Nephron progenitor cell (in vitro differentiated cells): ENCODE measurements around the gene TRANK1.

Experiments used
- DNase-seq: peaks from one replicate; pipeline ENCODE4 v3.0.0; 2021
- H3K27ac Mint-ChIP-seq: 2 replicates; pipeline ENCODE4 v1.8.0; 2021; ENCODE audit warnings: mild to moderate bottlenecking, moderate library complexity, mixed read lengths
- H3K27me3 Mint-ChIP-seq: 2 replicates; pipeline ENCODE4 v1.8.0; 2021; ENCODE audit warnings: mild to moderate bottlenecking, low read depth, mixed read lengths; ENCODE audit not compliant: poor library complexity
- H3K36me3 Mint-ChIP-seq: 2 replicates; pipeline ENCODE4 v1.8.0; 2021; ENCODE audit warnings: low read depth, mixed read lengths
- H3K4me1 Mint-ChIP-seq: 2 replicates; pipeline ENCODE4 v1.8.0; 2021; ENCODE audit warnings: mixed read lengths
- H3K4me3 Mint-ChIP-seq: 2 replicates; pipeline ENCODE4 v1.8.0; 2021; ENCODE audit warnings: mild to moderate bottlenecking, moderate library complexity, mixed read lengths
- H3K9me3 Mint-ChIP-seq: 2 replicates; pipeline ENCODE4 v1.8.0; 2021; ENCODE audit warnings: mild to moderate bottlenecking, moderate library complexity, mixed read lengths
- CTCF ChIP-seq: fragments of 200-600 bp; sonication (generic); IDR thresholded peaks from 2 replicates; pipeline ENCODE4 v1.5.0; 2021; ENCODE audit warnings: antibody characterized with exemption

Gene TRANK1

GRCh38 chr3:36989568-36989967, 44.7 kb upstream of the TRANK1 start:
- Mint-ChIP-seq H3K4me1 (peaks cover 39% of the 10 kb centered on the region), H3K9me3 (no peaks in the 10 kb centered on the region), H3K27ac (no peak overlapping the region), H3K36me3 (peaks cover 46% of the 10 kb centered on the region), H3K27me3 (no peaks in the 10 kb centered on the region), H3K4me3 (no peak overlapping the region)
- TF ChIP-seq CTCF: no peak
- DNase-seq: no peak

GRCh38 chr3:36989005-36989404, 44.2 kb upstream of the TRANK1 start:
- TF ChIP-seq CTCF: no peak
- Mint-ChIP-seq H3K4me1 (peaks cover 39% of the 10 kb centered on the region), H3K27me3 (no peaks in the 10 kb centered on the region), H3K36me3 (peaks cover 52% of the 10 kb centered on the region), H3K27ac (no peak overlapping the region), H3K9me3 (no peaks in the 10 kb centered on the region), H3K4me3 (no peak overlapping the region)
- no peak for DNase-seq

- DNase-seq: no peak
- H3K4me3 Mint-ChIP-seq: peak overlapping the region; percentile 42
- H3K36me3 Mint-ChIP-seq: peaks cover 58% of the 10 kb centered on the region
- no peak for TF ChIP-seq CTCF
- H3K9me3 Mint-ChIP-seq: no peaks in the 10 kb centered on the region
- H3K4me1 Mint-ChIP-seq: peaks cover 39% of the 10 kb centered on the region
- H3K27ac Mint-ChIP-seq: peak overlapping the region; percentile 11
- H3K27me3 Mint-ChIP-seq: no peaks in the 10 kb centered on the region
These were observed 43.5 kb upstream of the TRANK1 start for GRCh38 chr3:36988356-36988755.

GRCh38 chr3:36981006-36981405, 36.2 kb upstream of the TRANK1 start:
- Mint-ChIP-seq H3K27me3 (no peaks in the 10 kb centered on the region), H3K4me3 (no peak overlapping the region), H3K4me1 (no peaks in the 10 kb centered on the region), H3K27ac (no peak overlapping the region), H3K9me3 (peaks cover 55% of the 10 kb centered on the region), H3K36me3 (peaks cover 90% of the 10 kb centered on the region)
- no peak for TF ChIP-seq CTCF
- DNase-seq: no peak

GRCh38 chr3:36973139-36973538, 28.3 kb upstream of the TRANK1 start:
- Mint-ChIP-seq H3K4me1 (peaks cover 24% of the 10 kb centered on the region), H3K4me3 (no peak overlapping the region), H3K9me3 (peaks cover 14% of the 10 kb centered on the region), H3K36me3 (peaks cover 25% of the 10 kb centered on the region), H3K27ac (no peak overlapping the region), H3K27me3 (no peaks in the 10 kb centered on the region)
- no peak for DNase-seq
- TF ChIP-seq CTCF: no peak

- DNase-seq: no peak
- H3K4me1 Mint-ChIP-seq: peaks cover 24% of the 10 kb centered on the region
- H3K9me3 Mint-ChIP-seq: peaks cover 4% of the 10 kb centered on the region
- no peak overlapping the region for H3K27ac Mint-ChIP-seq
- peaks cover 16% of the 10 kb centered on the region for H3K36me3 Mint-ChIP-seq
- TF ChIP-seq CTCF: no peak
- no peak overlapping the region for H3K4me3 Mint-ChIP-seq
- no peaks in the 10 kb centered on the region for H3K27me3 Mint-ChIP-seq
These were observed 27.3 kb upstream of the TRANK1 start for GRCh38 chr3:36972163-36972562.
